Osteocyte (in vitro differentiated cells): ENCODE measurements around the gene ATP8B4. TPM values are rescaled to one million over a fixed set of nuclear protein-coding genes. Genes with fewer than 3 reads are reported as not detected.
A peak's percentile ranks its signal among the peaks of the same experiment; 100 is the strongest.
"Not testable (repeated sequence)": the region's sequence is repeated elsewhere in the genome, so short reads cannot be mapped to it uniquely, and the experiment has no call there.

Experiments
- DNase-seq: peaks from one replicate; pipeline ENCODE4 v3.0.0; 2021; ENCODE audit warnings: mixed read lengths; ENCODE audit not compliant: unreplicated experiment; ENCODE audit errors: extremely low spot score
- H3K27ac Mint-ChIP-seq: one replicate; pipeline ENCODE4 v1.8.0; 2021; ENCODE audit warnings: mild to moderate bottlenecking, mixed read lengths; ENCODE audit not compliant: unreplicated experiment
- H3K27me3 Mint-ChIP-seq: one replicate; pipeline ENCODE4 v1.8.0; 2021; ENCODE audit warnings: mixed read lengths; ENCODE audit not compliant: unreplicated experiment
- H3K36me3 Mint-ChIP-seq: one replicate; pipeline ENCODE4 v1.8.0; 2021; ENCODE audit warnings: mixed read lengths; ENCODE audit not compliant: unreplicated experiment
- H3K4me1 Mint-ChIP-seq: one replicate; pipeline ENCODE4 v1.8.0; 2021; ENCODE audit warnings: mixed read lengths; ENCODE audit not compliant: unreplicated experiment
- H3K4me3 Mint-ChIP-seq: one replicate; pipeline ENCODE4 v1.8.0; 2021; ENCODE audit warnings: mild to moderate bottlenecking, moderate library complexity, mixed read lengths; ENCODE audit not compliant: unreplicated experiment
- H3K9me3 Mint-ChIP-seq: one replicate; pipeline ENCODE4 v1.8.0; 2021; ENCODE audit warnings: mixed read lengths; ENCODE audit not compliant: unreplicated experiment
- CTCF ChIP-seq: fragments of 200-600 bp; sonication (generic); IDR thresholded peaks from 2 replicates; pipeline ENCODE4 v1.5.0; 2021; ENCODE audit warnings: antibody characterized with exemption, mild to moderate bottlenecking, moderate library complexity
- total RNA-seq: library from RNA; stranded (reverse); gene quantifications from 2 replicates; pipeline ENCODE4 v1.2.1, GENCODE V29; 2021

The ATP8B4 gene
- total RNA-seq, 1 donor from 2014 or later: not detected

DNA sequence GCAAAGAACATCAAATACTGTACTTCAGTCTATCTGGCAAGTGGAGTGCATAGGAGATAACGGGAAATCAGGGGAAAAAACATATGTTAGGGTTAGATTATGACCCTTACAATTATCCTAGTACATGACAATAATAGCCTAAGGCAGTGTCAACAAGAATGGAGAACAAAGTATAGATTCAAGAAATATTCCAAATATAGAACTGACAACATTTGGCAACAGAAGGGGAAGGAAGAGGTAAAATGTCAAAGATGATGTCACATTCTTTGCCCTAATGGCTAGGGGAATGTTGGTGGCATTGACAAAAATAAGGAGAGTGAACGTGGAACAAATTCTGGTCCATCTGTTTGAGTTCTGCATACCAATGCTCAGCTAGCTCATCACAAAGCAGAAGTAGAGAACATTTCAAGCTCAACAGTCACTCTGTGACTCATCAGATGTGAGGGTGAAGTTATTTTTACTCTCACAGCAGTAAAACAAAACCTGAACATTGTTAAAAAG, 15.5 kb upstream of the ATP8B4 start:
- H3K27me3 Mint-ChIP-seq: no peaks in the 10 kb centered on the region
- no peak overlapping the region for H3K4me3 Mint-ChIP-seq
- peaks cover 11% of the 10 kb centered on the region for H3K4me1 Mint-ChIP-seq
- H3K36me3 Mint-ChIP-seq: no peaks in the 10 kb centered on the region
- peak overlapping the region; percentile 7 for H3K27ac Mint-ChIP-seq
- no peak for TF ChIP-seq CTCF
- DNase-seq: no peak
- no peaks in the 10 kb centered on the region for H3K9me3 Mint-ChIP-seq

DNA sequence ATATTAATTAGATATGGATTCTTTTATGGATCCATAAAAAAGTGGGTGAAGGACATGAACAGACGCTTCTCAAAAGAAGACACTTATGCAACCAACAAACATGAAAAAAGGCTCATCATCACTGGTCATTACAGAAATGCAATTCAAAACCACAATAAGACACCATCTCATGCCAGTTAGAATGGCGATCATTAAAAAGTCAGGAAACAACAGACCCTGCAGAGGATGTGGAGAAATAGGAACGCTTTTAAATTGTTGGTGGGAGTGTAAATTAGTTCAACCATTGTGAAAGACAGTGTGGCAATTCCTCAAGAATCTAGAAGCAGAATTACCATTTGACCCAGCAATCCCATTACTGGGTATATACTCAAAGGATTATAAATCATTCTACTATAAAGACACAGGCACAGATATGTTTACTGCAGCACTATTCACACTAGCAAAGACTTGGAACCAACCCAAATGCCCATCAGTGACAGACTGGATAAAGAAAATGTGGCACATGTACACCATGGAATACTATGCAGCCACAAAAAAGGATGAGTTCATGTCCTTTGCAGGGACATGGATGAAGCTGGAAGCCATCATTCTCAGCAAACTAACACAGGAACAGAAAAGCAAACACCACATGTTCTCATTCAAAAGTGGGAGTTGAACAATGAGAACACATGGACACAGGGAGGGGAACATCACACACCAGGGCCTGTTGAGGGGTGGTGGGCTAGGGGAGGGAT, 13.4 kb upstream of the ATP8B4 start:
- H3K27ac Mint-ChIP-seq, H3K27me3 Mint-ChIP-seq, H3K36me3 Mint-ChIP-seq, DNase-seq, H3K4me3 Mint-ChIP-seq, H3K9me3 Mint-ChIP-seq: not testable (repeated sequence)
- H3K4me1 Mint-ChIP-seq: peaks cover 11% of the 10 kb centered on the region

- no peak for TF ChIP-seq CTCF
- no peak for DNase-seq
- no peaks in the 10 kb centered on the region for H3K36me3 Mint-ChIP-seq
- H3K4me1 Mint-ChIP-seq: peaks cover 11% of the 10 kb centered on the region
- no peak overlapping the region for H3K4me3 Mint-ChIP-seq
- H3K27me3 Mint-ChIP-seq: no peaks in the 10 kb centered on the region
- H3K9me3 Mint-ChIP-seq: no peaks in the 10 kb centered on the region
- H3K27ac Mint-ChIP-seq: no peak overlapping the region
These were observed 12.6 kb upstream of the ATP8B4 start for GRCh38 chr15:50131617-50132016.

GRCh38 chr15:50128266-50128665, 9.2 kb upstream of the ATP8B4 start:
- Mint-ChIP-seq H3K36me3 (no peaks in the 10 kb centered on the region), H3K4me1 (no peaks in the 10 kb centered on the region), H3K27ac (no peak overlapping the region), H3K9me3 (peaks cover 3% of the 10 kb centered on the region), H3K4me3 (no peak overlapping the region), H3K27me3 (peaks cover 4% of the 10 kb centered on the region)
- TF ChIP-seq CTCF: no peak
- DNase-seq: no peak

DNA sequence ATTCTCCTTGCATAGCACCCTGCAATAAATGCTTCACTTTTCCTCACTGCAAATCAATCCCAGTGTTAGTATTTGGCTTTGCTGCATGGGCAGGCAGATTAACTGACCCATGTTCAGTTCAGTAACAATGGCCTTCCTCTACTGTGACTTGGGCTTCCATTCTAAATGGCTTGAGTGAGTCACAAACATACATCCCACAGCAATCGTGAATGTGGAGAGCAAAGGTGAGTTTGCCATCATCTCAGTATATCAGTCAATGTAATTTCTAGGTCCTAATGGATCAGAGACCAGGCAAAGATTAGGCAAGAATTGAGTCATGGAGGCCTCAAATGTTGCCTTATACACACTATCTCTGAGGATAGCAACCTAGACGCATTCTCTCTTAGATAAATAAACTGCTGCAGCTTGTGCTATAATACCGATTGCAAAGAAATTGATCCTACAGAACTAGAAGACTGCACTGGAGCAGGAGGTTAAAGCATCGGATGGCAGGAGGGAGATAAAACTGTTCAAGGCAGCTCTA, 8.3 kb upstream of the ATP8B4 start:
- Mint-ChIP-seq H3K27me3 (peaks cover 4% of the 10 kb centered on the region), H3K9me3 (peaks cover 3% of the 10 kb centered on the region), H3K36me3 (no peaks in the 10 kb centered on the region), H3K4me1 (no peaks in the 10 kb centered on the region), H3K4me3 (no peak overlapping the region), H3K27ac (no peak overlapping the region)
- no peak for TF ChIP-seq CTCF
- no peak for DNase-seq
